Activated T-helper 17 cell treated with anti-CD3 and anti-CD28 coated beads, Interleukin-2, amount 50 U/mL, for 72 hours (primary cell): Measurements from ENCODE around the gene FAM184A. TPM values are rescaled to one million over a fixed set of nuclear protein-coding genes. Genes with fewer than 3 reads are reported as not detected.
A peak's percentile ranks its signal among the peaks of the same experiment; 100 is the strongest.

Experiments
- ATAC-seq: fragments of 150-1000 bp; cut with Tn5 transposase; replicated peaks from 2 replicates; pipeline ENCODE4 v1.10.0; 2021; ENCODE audit warnings: mild to moderate bottlenecking, moderate library complexity
- H3K27ac Mint-ChIP-seq: one replicate; pipeline ENCODE4 v1.8.0; 2022; ENCODE audit warnings: mixed read lengths
- H3K27me3 Mint-ChIP-seq: one replicate; pipeline ENCODE4 v1.8.0; 2022; ENCODE audit warnings: mixed read lengths
- H3K36me3 Mint-ChIP-seq: one replicate; pipeline ENCODE4 v1.8.0; 2022; ENCODE audit warnings: low read depth, mild to moderate bottlenecking, mixed read lengths
- H3K4me1 Mint-ChIP-seq: one replicate; pipeline ENCODE4 v1.8.0; 2022; ENCODE audit warnings: mixed read lengths
- H3K4me3 Mint-ChIP-seq: one replicate; pipeline ENCODE4 v1.8.0; 2022; ENCODE audit warnings: mild to moderate bottlenecking, mixed read lengths
- H3K9me3 Mint-ChIP-seq: one replicate; pipeline ENCODE4 v1.8.0; 2022; ENCODE audit warnings: mixed read lengths
- total RNA-seq, 2 donors: library from RNA; stranded (reverse); gene quantifications; one replicate each; pipeline ENCODE4 v1.2.3, GENCODE V29; 2022

Gene FAM184A
- total RNA-seq, 2 donors from 2014 or later: 9.5 to 10.6 TPM

DNA sequence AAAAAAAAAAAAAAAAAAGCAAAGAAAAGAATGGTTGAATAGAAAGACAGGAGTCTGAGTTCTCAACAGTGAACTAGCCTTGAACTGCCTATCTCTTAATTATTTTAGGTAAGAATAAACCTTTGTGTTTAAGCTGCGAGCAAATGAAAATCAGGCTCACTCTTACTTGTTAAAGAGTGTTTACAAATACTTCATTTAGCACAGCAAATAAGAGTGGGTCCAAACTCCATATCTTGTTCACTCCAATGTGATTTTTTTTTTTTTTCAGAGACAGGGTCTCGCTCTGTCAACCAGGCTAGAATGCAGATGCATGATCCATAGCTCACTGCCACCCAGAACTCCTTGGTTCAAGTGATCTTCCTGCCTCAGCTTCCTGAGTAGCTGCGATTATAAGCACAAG is 155.4 kb downstream of the FAM184A start:
- H3K4me1 Mint-ChIP-seq: no peaks in the 10 kb centered on the region

DNA sequence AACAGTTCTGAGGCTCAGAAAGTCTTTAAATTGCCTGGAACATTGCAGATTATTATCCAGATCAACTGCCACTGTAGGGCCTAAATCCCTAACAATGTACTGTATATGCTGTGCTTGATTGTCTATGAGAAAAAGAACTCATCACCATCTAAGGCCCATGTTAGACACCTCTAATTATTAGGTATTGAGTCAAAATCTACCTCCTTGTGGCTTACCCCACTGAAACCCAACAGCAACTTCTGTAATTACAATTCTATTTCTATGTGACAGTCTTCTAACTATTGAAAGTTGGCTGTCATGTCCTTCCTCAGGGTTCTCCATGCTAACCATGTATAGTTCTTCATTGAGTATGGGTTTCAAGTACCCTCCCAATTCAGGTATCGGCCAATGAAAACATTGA is 157.4 kb downstream of the FAM184A start:
- H3K36me3 Mint-ChIP-seq: peaks cover 94% of the 10 kb centered on the region
- H3K4me3 Mint-ChIP-seq: no peak overlapping the region
- no peaks in the 10 kb centered on the region for H3K27me3 Mint-ChIP-seq

More for the DNA sequence above, 155.4 kb downstream of the FAM184A start:
- H3K27me3 Mint-ChIP-seq: no peaks in the 10 kb centered on the region
- H3K4me3 Mint-ChIP-seq: no peak overlapping the region
- no peak for ATAC-seq
- H3K27ac Mint-ChIP-seq: no peak overlapping the region
- H3K36me3 Mint-ChIP-seq: peaks cover 91% of the 10 kb centered on the region
- H3K9me3 Mint-ChIP-seq: no peaks in the 10 kb centered on the region

DNA sequence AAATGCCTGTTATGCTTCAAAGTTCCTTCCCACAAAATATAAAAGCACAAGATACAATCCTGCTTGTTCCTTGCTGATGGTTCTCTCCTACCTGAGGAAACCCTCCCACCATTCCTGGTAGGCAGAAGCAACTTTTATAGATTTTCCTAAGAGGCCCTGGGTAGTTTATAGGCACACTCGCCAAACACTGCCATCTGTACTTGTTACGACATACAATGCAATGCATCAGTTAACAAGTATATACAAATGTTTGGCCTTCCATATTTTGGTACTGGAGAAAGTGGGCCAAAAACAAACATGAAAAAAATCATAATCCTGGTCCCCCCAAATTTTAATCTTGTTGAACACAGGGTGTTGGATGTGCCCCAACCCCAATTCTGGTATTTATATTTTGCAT is 160.1 kb downstream of the FAM184A start:
- Mint-ChIP-seq H3K27me3 (no peaks in the 10 kb centered on the region), H3K27ac (no peak overlapping the region), H3K4me1 (peaks cover 5% of the 10 kb centered on the region), H3K4me3 (no peak overlapping the region), H3K36me3 (peaks cover 96% of the 10 kb centered on the region), H3K9me3 (no peaks in the 10 kb centered on the region)
- no peak for ATAC-seq

More for the DNA sequence above, 157.4 kb downstream of the FAM184A start:
- peak; percentile 12 for ATAC-seq
- H3K4me1 Mint-ChIP-seq: no peaks in the 10 kb centered on the region
- H3K9me3 Mint-ChIP-seq: no peaks in the 10 kb centered on the region
- H3K27ac Mint-ChIP-seq: no peak overlapping the region

DNA sequence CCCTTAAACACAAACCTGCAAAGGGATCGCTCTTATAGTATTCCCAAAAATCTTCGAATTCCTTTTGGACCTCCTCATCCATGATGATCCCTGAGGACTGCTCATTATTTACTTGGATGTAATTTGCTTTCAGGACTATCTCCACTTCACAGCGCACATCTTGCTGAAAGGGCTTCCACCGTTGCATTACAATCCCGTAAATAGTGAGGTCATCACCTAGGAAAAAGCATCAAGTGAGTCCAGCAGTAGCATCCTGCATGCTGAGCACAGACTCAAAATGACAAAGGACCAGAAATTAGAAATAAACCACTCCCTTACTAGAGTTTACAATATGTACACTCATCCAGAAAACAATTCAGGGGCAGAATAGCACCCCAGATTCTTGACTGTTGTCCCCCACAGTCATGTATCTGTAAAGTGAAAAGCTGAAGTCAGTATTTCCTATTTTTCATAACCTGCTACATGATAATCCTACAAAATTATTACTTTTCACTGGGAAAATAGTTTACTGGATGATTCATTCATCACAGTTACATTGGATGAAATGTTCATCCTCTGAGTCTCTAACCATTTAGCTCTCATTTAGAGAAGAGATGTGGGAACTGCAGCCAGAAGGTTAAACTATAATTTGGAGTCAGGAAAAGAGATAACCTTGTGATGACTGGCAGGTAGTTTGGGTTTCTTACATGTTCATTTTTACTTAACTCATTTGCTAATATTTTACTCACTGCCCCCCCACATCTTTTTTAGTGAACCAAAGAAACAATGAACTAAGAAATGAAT is 160.7 kb downstream of the FAM184A start:
- Mint-ChIP-seq H3K36me3 (peaks cover 96% of the 10 kb centered on the region), H3K4me1 (peaks cover 5% of the 10 kb centered on the region), H3K27ac (no peak overlapping the region), H3K9me3 (no peaks in the 10 kb centered on the region), H3K4me3 (no peak overlapping the region), H3K27me3 (no peaks in the 10 kb centered on the region)
- ATAC-seq: no peak

DNA sequence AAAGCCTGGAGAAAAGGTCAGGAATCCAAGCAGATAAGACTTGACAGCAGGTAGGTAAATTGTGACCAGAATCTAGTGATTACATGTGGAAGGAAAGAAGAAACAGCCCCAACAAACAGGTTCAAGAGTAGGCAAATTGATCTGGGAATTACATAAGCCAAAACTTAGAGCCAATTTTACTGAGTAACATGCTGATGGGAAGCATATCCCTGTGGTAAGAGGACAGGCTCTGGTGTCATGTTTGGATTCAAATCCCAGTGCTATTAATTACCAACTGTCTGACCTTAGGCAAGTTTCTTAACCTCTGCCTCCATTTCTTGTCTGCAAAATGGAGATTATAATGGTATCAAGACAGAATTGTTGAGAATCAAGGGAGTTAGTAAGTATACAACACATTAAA is 163.9 kb downstream of the FAM184A start:
- H3K36me3 Mint-ChIP-seq: peaks cover 92% of the 10 kb centered on the region
- no peak for ATAC-seq
- H3K27ac Mint-ChIP-seq: peak overlapping the region; percentile 21
- no peaks in the 10 kb centered on the region for H3K9me3 Mint-ChIP-seq
- H3K4me1 Mint-ChIP-seq: peaks cover 5% of the 10 kb centered on the region
- H3K27me3 Mint-ChIP-seq: no peaks in the 10 kb centered on the region
- no peak overlapping the region for H3K4me3 Mint-ChIP-seq

DNA sequence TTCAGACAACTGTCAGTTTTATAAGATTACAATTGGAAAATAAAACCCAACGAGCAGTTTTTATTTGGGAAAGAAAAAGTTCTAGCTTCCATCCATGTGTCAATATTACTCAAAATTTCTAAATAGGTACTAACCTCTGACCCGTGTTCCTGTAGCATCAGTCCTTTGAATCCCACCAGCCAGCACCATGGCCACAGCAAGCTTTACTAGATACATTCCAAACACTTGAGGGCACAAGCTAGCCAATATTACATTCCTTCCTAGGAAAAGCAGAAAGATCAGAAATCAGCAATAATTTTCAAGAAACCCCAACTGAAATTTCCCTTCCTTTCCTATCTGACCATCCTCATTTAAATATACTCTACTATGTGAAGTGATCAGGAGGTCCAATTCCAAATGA is 165.3 kb downstream of the FAM184A start:
- peaks cover 5% of the 10 kb centered on the region for H3K4me1 Mint-ChIP-seq
- ATAC-seq: no peak
- no peaks in the 10 kb centered on the region for H3K9me3 Mint-ChIP-seq
- no peak overlapping the region for H3K4me3 Mint-ChIP-seq
- peaks cover 93% of the 10 kb centered on the region for H3K36me3 Mint-ChIP-seq
- peak overlapping the region; percentile 42 for H3K27ac Mint-ChIP-seq
- H3K27me3 Mint-ChIP-seq: no peaks in the 10 kb centered on the region

DNA sequence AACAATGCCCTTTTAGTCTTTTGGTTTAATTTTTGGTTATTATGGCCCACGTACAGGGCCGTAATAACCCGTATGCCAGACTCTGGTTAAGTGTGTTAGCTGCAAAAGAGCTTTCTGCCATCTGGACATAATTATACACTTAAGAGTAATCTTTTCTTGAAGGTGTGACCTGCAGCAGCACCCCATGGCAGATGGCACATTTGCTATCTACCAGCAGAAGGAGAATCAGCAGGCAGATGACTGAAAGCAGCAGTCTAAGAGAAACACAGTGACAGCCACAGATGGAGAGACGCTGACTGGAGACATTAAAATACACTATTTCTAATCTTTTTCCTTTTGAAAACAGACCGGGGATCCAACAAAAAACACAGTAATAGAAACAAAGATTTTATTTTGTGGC is 165.8 kb downstream of the FAM184A start:
- ATAC-seq: no peak
- Mint-ChIP-seq H3K4me3 (no peak overlapping the region), H3K4me1 (peaks cover 5% of the 10 kb centered on the region), H3K36me3 (peaks cover 93% of the 10 kb centered on the region), H3K9me3 (no peaks in the 10 kb centered on the region), H3K27me3 (no peaks in the 10 kb centered on the region), H3K27ac (no peak overlapping the region)

Other genes starting within 250 kb of the FAM184A start
- 10 to 100 TPM; 11.3 to 27.3 TPM for gene ASF1A, start 184.5 kb downstream of the FAM184A start, total RNA-seq
- 10 to 100 TPM; 12.8 to 21.7 TPM for gene MCM9, start 143.5 kb downstream of the FAM184A start, total RNA-seq